ELF-1 (cell line): Measurements from ENCODE around the gene ITCH.
"Not testable (repeated sequence)": the region's sequence is repeated elsewhere in the genome, so short reads cannot be mapped to it uniquely, and the experiment has no call there.

Source experiments
- DNase-seq: peaks from one replicate; pipeline ENCODE4 v3.0.0-alpha.2; 2016; ENCODE audit warnings: low read depth, low spot score

The ITCH gene

DNA sequence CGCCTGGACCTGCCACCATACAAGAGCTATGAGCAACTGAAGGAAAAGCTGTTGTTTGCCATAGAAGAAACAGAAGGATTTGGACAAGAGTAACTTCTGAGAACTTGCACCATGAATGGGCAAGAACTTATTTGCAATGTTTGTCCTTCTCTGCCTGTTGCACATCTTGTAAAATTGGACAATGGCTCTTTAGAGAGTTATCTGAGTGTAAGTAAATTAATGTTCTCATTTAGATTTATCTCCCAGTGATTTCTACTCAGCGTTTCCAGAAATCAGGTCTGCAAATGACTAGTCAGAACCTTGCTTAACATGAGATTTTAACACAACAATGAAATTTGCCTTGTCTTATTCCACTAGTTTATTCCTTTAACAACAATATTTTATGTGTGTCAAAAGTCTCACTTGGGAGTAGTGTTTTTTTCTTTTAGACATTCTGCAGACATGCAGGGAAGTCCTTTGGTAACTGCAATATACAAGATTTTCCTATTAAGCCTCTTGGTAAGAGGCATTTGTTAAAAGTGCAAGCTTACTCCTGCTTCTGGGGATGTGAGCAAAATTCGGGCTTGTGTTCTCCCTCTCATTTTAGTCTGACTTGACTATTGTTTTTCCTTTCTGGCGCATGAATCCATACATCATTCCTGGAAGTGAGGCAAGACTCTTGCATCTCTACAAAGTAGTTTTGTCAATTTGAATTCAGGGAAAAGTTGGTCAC is 144.8 kb downstream of the ITCH start:
- DNase-seq, result no peak

DNA sequence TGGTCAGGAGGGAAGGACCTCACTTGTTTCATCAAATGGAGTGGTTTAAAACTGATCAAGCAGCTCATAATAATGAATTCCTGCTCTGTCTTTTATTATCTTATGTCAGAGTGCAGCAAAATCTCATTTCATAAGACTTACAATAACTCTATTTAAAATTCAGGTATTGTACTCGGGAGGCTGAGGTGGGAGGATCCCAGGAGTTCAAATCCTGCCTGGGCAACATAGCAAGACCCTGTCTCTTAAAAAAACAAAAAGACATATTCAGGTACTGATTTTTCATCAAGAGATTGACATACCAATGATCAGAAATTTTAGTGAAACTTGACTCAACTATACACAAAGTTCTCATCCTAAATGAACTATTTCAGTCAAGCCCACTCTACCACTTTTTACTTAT is 147.5 kb downstream of the ITCH start:
- DNase-seq, result no peak

DNA sequence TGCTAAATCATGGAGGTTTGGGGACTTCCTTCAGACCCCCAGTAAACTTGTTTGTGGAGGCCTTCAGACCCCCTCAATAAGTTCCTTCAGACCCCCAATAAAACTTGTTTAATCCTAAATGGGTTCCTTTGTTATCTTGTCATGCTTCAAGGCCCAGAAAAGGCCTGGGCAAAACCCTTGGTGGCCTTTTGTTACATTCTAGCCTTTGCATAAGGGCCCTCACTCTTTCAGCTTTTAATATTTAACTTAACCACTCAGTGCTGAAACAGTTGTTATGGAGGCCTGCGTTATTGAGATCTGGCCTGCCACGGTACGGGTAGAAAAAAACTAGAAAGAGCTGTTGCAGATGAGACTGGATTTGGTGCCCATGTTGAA is 148.8 kb downstream of the ITCH start:
- no peak for DNase-seq

GRCh38 chr20:34512266-34512954 is 149.3 kb downstream of the ITCH start:
- no peak for DNase-seq

GRCh38 chr20:34512955-34513419 is 149.9 kb downstream of the ITCH start:
- DNase-seq, result no peak

GRCh38 chr20:34514034-34514433 is 151.0 kb downstream of the ITCH start:
- not testable (repeated sequence) for DNase-seq

- no peak for DNase-seq
These were observed 151.9 kb downstream of the ITCH start for GRCh38 chr20:34514897-34515483.

DNA sequence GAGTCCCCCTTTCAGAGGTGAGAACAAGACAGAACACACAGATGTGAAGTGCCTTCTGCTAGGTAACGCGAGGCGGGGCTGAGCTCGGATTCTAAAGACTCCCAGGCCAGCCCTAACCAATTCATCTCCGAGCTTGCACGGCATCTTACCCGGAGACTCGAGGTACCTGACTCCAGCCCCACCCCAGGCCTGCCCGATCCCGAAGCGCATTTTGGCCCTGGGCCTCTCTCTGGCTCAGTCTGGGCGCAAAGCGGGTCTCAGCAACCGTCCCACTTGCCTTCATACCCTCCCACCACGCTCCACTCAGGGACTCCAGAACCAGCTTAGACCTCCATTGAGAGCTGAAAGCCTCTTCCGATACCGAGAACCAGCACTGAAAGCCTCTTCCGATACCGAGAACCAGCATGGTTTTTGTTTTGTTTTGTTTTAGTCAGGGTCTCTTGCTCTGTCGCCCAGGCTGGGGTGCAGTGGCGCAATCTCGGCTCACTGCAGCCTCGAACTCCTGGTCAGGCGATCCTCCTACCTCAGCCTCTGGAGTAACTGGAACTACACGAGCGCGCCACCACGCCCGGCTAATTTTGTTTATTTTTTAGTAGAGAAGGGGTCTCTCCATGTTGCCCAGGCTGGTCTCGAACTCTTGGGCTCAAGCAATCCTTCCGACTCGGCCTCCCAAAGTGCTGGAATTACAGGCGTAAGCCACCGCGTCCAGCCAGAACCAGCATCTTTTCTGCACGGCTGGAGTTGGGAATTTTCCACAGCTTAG is 152.6 kb downstream of the ITCH start:
- peak; percentile 91 for DNase-seq

- DNase-seq, result peak; percentile 96
These were observed 153.4 kb downstream of the ITCH start, which contains the start of gene DYNLRB1 for GRCh38 chr20:34516247-34517113. Gene DYNLRB1, plus strand, starts transcription at chr20:34516422. Its CDS starts 37 bp downstream, at chr20:34516459.

- no peak for DNase-seq
These were observed 154.0 kb downstream of the ITCH start for GRCh38 chr20:34517114-34517505.

DNA sequence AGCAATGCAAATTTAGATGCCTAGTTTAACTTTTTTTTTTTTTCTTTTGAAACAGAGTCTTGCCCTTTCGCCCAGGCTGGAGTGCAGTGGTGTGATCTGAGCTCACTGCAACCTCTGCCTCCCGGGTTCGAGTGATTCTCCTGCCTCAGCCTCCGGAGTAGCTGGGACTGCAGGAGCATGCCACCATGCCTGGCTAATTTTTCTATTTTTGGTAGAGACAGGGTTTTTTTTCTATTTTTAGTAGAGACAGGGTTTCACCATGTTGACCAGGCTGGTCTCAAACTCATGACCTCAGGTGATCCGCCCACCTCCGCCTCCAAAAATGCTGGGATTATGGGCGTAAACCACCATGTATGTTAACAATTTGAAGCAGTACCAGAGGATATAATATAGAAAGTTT is 155.8 kb downstream of the ITCH start:
- DNase-seq, result not testable (repeated sequence)

- not testable (repeated sequence) for DNase-seq
These were observed 156.8 kb downstream of the ITCH start for GRCh38 chr20:34519841-34520240.

GRCh38 chr20:34522969-34523871 is 160.1 kb downstream of the ITCH start:
- peak; percentile 85 for DNase-seq

DNA sequence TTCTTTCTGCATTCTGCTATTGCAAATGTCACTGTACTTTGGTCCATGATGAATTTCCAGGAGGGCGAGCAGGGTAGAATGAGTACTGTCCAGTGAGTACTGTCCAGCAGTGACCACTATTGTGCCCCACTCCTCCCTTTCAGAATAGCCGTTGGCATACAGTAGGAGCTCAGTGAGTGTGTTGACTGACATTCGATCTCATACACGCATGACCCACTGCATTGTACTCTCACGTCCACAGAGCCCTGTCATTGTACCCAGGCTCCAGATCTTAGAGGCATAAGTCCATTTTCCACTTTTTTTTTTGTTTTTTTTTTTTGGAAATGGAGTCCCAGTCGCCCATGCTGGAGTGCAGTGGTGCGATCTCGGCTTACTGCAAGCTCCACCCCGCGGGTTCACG is 161.4 kb downstream of the ITCH start:
- DNase-seq, result no peak

- no peak for DNase-seq
These were observed 162.3 kb downstream of the ITCH start for GRCh38 chr20:34525342-34525708.

DNA sequence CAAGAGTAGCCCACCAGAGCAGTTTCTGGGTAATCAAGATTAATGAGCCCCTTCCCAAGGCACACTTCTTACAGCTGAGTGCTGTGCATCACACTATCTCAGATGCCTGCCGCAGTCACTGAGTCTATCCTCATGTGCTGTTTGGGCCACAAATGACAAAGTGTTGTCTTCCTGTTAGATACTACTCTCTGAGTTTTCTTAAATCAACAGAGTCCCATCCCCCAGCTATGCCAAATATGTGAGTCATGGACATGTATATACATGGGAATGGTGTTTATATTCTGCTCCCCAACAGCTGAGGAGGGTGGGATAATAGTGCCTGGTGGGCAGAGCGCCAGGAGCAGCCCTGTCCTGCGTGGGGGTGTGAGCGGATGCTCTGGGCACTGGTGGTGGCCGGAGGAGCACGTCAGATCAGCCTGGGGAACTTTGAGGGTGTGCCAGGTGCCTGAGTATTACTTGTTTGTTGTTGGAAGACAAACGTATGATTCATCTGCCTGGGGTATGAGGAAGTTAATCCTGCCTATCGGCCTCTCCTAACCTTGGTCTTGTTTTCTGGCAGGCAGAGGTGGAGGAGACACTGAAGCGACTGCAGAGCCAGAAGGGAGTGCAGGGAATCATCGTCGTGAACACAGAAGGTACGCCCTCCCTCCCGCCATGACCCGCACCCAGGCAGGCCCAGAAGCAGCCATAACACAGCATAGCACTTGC is 162.8 kb downstream of the ITCH start:
- DNase-seq, result peak; percentile 45

DNA sequence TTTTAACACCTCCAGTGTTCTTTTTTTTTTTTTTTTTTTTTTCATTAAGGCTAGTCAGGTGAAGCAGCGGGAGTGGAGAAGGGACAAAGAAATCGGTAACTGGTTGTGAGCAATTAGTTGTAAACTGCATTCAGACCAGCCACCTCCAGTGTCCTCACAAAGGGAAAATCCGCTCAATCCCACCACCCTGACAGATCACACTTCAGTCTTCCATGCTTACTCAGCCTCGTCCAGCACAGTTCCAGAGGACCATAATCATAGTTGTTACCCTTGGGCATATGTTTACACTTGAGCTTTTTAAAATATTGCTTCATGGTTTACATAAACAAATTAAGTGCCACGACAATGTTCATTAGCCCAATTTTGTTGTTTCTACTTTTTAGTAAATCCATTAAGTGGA is 163.4 kb downstream of the ITCH start:
- DNase-seq, result no peak

- DNase-seq, result no peak
These were observed 163.9 kb downstream of the ITCH start for GRCh38 chr20:34527016-34527415.

DNA sequence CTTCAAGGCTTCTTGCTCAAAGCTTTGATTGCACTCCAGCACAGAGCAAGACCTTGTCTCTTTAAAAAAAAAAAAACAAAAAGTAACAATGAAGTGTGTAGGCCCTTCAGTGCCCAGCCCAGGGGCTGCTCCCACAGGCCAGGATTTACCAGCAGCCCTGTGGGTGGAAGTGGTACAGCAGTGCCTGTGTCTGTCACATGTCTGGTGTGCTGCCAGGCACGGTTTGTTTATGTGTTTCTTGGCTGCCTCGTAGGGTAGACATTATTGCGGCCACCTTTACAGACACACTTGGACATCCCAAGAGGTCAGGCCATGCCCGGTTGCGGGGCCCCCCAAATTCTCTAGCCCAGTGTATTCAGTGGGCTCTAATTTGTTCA is 165.8 kb downstream of the ITCH start:
- no peak for DNase-seq
